NCI-H345 treated with DMSO at 0.1 percent for 48 hours (cell line): ENCODE results near the gene MARK4.
"Not testable (repeated sequence)": the region's sequence is repeated elsewhere in the genome, so short reads cannot be mapped to it uniquely, and the experiment has no call there.

Source experiments
- DNase-seq: peaks from one replicate; lab custom pipeline; 2025; ENCODE audit not compliant: unreplicated experiment; lab: John Stamatoyannopoulos, UW

The MARK4 gene

DNA sequence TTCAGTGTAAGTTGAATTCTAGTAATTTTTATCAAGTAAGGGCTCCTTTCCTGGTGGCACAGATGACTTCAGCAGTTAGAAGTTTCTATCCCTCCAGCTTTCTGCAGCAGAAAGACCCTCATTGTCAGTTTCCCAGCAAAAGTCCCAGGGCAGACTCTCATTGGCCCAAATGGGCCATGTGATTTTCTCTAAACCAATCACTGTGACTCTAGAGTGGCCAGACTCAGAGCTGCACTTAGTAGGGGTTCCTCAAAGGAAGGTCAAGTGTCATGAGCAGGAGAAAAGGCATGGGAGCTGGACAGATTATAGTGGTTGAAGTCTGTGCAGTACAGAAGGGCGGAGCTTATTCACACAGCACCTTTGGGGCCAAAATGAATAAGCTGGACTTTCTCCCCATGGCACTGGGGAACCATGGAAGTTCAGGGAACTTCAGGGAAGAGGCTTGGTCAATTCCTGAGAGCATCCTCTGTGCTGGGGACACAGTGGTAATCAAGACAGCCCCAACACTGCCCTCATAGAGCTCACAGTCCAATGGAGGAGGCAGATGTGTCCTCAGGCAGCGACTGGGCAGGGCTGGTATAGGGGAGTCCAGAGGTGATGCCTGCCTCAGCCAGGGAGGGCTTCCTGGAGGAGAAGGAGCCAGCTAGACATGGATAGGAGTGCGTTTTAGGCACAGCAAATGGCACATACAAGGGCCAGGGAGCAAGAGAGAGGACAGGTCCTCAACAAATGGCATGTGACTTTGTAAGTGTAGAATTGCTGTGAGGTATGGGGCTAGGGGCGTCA, 53.3 kb downstream of the MARK4 start:
- no peak for DNase-seq

- DNase-seq: no peak
Observed at GRCh38 chr19:45305007-45305406, 53.9 kb downstream of the MARK4 start.

DNA sequence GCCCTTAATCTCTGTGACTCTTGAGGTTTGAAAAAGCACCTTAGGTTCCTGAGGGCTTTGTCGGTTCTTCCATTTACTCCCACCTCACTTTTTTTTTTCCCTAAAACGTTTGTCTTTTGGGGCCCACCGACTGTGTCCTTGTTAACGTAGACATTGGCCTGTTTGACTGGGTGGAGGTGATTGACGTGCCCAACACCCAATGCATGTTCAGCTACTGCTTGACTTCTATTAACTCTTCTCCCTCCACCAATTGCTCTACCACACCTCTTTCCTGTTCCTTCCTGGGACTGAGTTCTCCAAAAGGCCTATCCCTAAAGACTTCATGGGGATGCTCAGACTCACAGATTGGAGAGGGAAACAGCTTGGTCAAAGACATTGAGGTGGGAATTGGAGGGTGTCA, 54.4 kb downstream of the MARK4 start:
- DNase-seq: no peak

DNA sequence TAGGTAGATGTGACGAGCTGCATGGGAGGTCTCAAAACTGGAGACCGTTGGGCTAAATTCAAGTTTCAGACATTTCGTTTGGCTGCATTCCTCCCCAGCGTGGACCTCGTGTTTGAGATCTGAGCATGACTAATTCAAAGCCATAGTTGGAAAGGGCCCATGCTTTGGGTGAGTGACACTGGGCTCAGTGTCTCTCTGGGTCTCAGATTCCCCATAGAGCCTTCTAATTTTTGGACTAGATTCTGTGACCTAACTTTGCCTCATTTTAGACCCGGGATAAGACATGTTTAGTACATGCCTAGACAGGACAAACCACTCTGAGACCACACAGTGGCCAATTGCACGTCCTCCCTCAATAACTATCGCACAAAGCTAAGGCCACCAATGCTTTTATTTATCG, 55.0 kb downstream of the MARK4 start:
- no peak for DNase-seq

DNA sequence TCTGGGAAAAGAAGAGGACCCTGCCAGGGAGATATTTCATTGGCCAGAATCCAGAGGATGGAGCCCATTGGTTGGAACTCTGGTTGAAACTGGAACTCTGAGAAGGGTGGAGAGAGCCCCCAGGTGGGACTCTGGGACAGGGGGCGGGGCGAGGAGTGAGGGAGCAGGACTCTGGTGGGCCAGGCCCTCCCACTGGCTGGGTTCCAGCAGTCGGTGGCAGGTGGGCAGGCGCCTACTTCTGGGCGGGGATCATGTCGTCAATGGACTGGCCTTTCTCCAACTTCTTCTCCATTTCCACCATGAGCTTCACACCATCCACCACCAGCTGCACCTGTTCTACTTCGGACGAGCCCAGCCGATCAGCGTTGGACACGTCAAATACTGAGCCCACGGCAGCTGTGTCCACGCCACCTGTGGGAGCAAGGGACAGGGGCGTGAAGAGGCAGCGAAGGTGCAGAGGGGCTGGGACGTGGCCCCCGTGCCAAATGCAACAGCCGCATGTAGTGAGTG, 55.5 kb downstream of the MARK4 start:
- no peak for DNase-seq

- no peak for DNase-seq
Observed at GRCh38 chr19:45307361-45307760, 56.3 kb downstream of the MARK4 start.

DNA sequence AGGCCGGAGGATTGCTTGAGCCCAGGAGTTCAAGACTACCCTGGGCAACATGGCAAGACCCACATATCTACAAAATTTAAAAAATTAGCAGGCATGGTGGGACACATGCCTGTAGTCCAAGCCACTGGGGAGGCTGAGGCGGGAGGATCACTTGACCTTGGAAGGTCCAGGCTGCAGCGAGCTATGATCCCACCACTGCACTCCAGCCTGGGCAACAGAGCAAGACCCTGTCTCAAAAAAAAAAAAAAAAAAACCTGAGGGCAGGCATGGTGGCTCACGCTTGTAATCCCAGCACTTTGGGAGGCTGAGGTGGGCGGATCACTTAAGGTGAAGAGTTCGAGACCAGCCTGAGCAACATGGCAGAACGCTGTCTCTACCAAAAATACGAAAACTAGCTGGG, 58.3 kb downstream of the MARK4 start:
- not testable (repeated sequence) for DNase-seq

DNA sequence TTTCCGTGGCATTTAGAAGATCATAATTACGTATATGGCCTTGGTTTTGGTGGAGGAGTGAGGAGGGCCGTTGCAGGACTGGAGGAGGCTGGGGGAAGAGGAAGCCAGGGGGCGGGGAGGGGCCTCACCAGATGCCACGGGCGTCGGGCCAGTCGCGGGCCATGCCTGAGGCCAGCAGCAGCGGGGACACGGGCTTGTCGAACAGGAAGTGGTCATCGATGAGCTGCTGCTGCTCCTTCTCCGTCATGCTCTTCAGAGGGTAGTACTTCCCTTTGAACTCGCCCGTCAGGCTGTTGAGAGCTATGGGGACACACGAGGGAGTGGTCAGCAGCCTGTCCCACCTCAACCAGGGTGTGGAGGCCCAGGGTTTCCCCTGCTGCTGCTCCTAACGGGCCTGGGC, 60.5 kb downstream of the MARK4 start:
- DNase-seq: no peak

GRCh38 chr19:45312285-45312684, 61.2 kb downstream of the MARK4 start:
- DNase-seq: not testable (repeated sequence)

DNA sequence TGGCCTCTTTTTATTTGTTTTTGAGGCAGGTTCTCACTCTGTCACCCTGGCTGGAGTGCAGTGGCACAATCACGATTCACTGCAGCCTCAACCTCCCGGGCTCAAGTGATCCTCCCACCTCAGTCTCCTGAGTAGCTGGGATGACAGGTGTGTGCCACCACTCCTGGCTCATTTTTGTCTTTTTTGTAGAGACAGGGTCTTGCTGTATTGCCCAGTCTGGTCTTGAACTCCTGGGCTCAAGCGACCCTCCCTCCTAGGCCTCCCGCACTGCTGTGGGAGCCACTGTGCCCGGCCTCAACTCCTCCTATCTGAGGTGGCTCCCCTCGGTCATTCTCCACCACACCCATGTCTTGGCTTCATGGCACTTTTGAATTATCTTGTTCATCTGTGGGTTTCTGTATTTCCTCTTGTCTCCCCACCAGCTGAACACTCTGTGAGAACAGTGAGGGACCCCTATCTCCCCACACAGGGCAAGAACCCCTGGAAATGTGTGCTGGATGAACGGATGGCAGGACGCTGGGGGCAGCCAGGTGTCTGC, 63.7 kb downstream of the MARK4 start:
- no peak for DNase-seq

- DNase-seq: no peak
Observed at GRCh38 chr19:45315304-45315703, 64.2 kb downstream of the MARK4 start.

DNA sequence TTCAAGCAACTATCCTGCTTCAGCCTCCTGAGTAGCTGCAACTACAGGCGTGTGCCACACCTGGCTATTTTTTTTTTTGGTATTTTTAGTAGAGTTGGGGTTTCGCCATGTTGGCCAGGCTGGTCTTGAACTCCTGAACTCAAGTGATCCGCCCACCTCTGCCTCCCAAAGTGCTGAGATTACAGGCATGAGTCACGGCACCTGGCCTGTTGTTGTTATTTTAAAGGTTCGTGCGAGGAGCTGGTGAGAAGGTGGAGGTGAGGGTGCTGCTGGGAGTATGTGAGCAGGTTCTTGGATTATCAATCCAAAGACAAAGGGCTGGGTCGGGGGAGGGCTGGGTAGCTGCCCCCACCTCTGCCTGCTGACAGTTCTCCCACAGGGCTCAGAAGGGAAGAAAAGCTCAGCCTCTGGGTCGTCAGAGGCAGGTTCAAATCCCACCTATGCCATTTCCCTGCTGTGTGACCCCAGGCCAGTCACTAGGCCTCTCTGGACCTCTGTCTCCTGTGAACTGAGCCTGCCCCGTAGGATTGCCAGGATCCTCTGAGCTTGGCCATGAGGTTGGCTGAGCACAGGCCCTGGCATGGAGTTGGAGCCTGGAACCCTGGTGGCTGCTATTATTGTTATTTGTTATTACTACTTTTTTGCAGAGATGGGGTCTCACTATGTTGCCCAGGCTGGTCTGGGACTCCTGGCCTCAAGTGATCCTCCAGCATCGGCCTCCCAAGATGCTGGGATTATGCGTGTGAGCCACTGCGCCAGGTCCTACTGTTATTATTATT, 70.1 kb downstream of the MARK4 start:
- DNase-seq: no peak

DNA sequence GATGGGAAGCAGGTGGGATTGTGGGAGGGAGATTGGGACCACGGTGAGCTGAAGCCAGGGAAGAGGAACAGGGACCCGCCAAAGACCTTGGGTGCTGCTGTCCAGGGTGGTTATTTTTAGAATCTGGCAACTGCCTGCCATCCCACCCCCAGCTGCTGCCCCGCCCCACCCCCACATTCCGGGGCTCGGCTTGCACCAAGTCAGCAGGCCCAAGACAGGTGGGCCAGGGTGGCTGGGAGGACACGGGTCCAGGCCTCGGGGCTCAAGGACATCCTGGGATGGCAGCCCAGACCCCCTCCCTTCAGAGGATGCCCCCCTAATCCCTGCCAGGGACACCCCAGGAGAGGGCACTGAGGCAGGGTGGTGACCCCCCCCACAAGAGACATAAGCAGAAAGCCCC, 70.8 kb downstream of the MARK4 start:
- DNase-seq: no peak

DNA sequence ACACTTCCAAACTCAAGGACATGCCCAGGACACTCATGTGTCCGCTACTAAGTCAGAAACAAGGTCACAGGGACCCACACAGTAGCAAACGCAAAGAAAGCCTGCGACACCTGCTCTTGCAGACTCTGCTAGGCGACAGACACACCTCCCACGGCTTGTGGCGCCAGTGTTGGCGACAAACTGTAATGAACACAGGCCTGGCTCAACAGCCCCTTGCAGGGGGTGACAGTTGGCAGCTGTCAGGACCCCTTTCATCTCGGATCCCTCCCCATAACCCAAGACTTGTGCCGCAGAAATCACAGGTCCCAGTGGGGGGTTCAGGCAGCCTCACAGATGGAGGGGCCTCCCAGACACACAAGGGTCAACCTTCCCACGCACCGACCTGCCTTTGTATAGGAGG, 71.2 kb downstream of the MARK4 start:
- DNase-seq: no peak

- DNase-seq: no peak
Observed at GRCh38 chr19:45322744-45323281, 71.7 kb downstream of the MARK4 start, which contains the start of gene CKM. Gene CKM, minus strand, starts transcription at chr19:45322875. Its CDS starts 3,162 bp downstream, at chr19:45319713.

GRCh38 chr19:45323671-45324081, 72.6 kb downstream of the MARK4 start:
- no peak for DNase-seq

DNA sequence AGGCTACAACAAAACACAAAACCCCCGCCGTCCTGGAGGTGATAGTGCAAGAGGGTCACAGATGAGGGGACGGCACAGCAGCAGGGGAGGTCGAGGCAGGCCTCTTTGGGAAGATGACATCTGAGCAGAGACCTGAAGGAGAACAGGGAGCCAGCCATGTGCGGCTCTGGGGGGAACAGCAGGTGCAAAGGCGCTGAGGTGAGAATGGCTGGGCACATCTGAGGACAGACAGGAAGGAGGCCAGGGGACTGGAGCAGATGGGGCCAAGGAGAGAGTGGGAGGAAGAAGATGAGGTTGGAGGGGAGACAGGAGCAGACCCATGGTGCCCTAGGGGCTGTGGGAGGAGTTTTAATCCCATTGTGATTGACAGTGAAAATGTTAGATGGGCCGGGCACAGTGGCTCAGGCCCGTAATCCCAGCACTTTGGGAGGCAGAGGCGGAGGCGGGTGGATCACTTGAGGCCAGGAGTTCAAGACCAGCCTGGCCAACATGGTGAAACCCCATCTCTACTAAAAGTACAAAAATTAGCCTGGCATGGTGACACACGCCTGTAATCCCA, 73.4 kb downstream of the MARK4 start:
- no peak for DNase-seq

GRCh38 chr19:45327404-45328143, 76.5 kb downstream of the MARK4 start:
- DNase-seq: no peak

- DNase-seq: no peak
Observed at GRCh38 chr19:45331411-45331810, 80.3 kb downstream of the MARK4 start.

DNA sequence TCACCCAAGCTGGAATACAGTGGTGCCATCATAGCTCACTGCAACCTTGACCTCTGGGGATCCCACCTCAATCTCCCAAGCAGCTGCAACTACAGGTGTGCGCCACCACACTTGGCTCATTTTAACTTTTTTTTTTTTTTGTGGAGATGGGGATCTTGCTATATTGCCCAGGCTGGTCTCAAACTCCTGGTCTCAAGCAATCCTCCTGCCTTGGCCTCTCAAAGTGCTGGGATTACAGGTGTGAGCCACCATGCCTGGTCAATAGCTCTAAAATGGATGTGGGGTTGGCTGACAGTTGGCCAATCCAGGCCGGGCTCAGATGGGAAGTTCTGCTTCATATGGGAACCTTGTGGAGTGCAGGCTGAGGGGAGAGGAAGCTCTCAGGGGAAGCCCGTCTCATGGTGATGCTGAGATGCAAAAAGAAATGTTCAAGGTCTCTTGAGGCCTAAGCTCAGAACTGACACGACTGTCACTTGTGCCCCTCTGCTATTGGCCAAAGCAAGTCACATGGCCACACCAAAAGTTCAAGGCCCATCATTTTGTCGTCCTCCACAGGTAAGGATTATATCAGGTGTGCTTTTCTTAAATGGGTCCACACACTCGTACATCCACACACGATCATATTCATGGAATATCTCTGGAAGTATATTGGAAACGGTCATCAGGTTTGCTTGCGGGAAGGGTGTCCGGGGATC, 82.7 kb downstream of the MARK4 start:
- DNase-seq: no peak
